ENCODE results near the gene EEPD1.

GRCh38 chr7:36300696-36301350, 147.8 kb downstream of the EEPD1 start:
- TF ChIP-seq CTCF (IDR thresholded peaks at IDR 0.05) (no peak), POLR2A (IDR thresholded peaks at IDR 0.05) (no peak)
